Skin epidermis (tissue), 12 donors: Measurements from ENCODE around the gene HELZ.

Source experiments
- H3K27ac ChIP-seq, 21 experiments: fragments of 200-600 bp; sonication (generic) in 11 of 21; one replicate each; pipeline ENCODE4 v1.5.0; 2020; ENCODE audit warnings: mild to moderate bottlenecking in 3 of 21, inconsistent platforms in 2 of 21, moderate library complexity in 2 of 21
- H3K4me3 ChIP-seq, 7 experiments: fragments of 200-600 bp; sonication (generic) in 2 of 7; one replicate each; pipeline ENCODE4 v1.5.0; 2020; ENCODE audit warnings: inconsistent platforms in 2 of 7, mild to moderate bottlenecking in 2 of 7, moderate library complexity in 1 of 7

Gene HELZ

DNA sequence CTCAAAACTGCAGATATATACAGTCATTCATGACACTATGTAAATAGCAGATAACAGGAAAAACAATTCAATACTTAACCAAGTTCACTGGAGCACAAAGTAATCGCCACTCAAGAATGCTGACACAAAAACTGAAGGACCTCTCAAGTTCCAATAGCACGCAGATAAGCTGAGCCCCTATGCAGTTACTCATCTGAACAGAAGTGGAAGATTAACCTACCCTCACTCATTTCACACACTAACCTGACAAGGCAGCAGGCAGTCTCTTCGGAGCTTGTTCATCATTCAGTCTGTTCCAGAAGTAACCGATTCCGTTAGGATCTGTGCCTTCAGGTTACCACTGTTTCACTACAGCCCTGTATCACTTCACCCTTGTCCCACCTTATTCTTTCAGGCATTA lies 6.0 kb downstream of the HELZ start:
- Histone ChIP-seq H3K27ac (no peak overlapping the region), H3K4me3 (no peak overlapping the region)

GRCh38 chr17:67232441-67232840 lies 12.6 kb downstream of the HELZ start:
- H3K27ac ChIP-seq, result no peak overlapping the region
- no peak overlapping the region for H3K4me3 ChIP-seq

- Histone ChIP-seq H3K4me3 (no peak overlapping the region), H3K27ac (no peak overlapping the region)
Measured at GRCh38 chr17:67229109-67229955, 15.7 kb downstream of the HELZ start.

GRCh38 chr17:67227488-67227887 lies 17.5 kb downstream of the HELZ start:
- H3K27ac ChIP-seq, result no peak overlapping the region
- no peak overlapping the region for H3K4me3 ChIP-seq

DNA sequence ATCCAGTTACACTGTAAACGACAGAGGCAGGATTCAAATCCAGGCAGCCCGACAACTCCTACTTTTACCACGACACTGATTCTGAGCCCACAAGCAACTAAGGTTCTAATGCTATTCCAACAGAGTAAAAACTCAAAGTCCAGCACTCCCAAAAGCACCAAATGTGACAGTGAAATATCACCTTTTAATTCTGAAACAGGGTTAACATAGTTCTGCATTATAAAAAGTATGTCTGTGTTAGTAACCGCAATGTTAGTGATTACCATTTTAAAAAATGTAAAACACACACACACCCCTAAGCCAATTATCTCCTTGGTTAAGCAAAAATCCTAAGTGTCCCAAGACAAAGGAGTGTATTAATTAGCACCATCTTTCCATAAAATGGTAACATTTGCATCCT lies 19.7 kb downstream of the HELZ start:
- Histone ChIP-seq H3K4me3 (no peak overlapping the region), H3K27ac (no peak overlapping the region)

- Histone ChIP-seq H3K4me3 (no peak overlapping the region), H3K27ac (no peak overlapping the region)
Measured at GRCh38 chr17:67224736-67225135, 20.3 kb downstream of the HELZ start.

DNA sequence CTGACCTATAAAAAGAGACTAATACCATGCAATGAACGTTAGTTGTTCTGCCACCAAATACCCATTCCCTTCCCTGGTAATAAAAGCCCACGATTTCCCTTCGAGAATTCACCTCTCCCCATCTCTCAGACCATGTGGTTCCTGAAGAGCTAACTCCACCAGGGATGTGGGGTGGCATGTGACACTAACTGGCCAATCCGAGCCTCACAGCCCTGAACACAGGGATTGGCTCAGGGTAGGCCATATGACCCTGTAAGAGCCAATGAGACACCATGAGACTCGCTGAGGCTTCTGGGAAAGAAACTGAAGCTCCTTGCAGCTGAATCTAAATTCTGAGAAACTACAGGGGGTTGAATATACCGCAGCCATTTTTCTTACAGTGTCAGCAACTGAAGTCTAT lies 21.1 kb downstream of the HELZ start:
- no peak overlapping the region for H3K4me3 ChIP-seq
- H3K27ac ChIP-seq, result no peak overlapping the region

DNA sequence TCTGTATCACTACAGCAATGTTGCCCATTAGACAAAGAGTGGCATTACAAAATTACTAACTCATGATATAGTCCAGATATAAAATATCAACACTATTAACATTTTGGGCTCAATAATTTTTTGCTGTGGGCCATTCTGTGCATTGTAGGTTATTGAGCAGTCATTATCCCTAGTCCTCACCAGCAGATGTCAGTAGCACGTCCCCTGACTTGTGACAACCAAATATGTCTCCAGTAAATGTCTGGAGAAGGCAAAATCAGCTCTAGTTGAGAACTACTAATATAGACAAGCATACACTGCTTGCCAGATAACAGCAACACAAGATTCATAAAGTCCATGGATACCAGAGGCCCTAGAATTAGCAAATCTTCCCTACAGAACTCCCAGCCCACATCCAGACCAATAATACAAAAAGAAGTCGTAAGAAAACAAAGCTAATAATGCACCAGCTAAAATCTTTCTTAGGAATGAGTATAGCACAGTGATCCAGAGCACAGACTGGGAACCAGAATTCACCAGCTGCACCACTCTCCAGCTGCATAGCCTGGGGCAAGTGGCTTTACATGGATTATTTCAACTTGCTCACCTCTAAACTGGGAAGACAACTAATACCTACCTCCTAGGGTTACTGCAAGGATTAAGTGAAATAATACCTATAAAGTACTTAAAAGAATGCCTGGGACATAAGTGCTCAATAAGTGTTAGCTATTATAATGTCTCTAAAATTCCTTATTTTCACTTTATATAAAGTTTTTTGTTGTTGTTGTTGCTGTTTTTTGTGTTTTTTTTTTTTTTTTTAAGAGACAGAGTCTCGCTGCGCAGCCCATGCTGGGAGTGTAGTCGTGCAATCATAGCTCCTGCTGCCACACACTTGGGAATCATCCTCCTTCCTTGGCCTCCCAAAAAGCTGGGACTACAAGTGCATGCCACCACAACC lies 23.7 kb downstream of the HELZ start:
- Histone ChIP-seq H3K4me3 (no peak overlapping the region), H3K27ac (no peak overlapping the region)

- Histone ChIP-seq H3K27ac (no peak overlapping the region), H3K4me3 (no peak overlapping the region)
Measured at GRCh38 chr17:67218385-67218950, 26.5 kb downstream of the HELZ start.

GRCh38 chr17:67217446-67217845 lies 27.6 kb downstream of the HELZ start:
- no peak overlapping the region for H3K27ac ChIP-seq
- H3K4me3 ChIP-seq, result no peak overlapping the region

DNA sequence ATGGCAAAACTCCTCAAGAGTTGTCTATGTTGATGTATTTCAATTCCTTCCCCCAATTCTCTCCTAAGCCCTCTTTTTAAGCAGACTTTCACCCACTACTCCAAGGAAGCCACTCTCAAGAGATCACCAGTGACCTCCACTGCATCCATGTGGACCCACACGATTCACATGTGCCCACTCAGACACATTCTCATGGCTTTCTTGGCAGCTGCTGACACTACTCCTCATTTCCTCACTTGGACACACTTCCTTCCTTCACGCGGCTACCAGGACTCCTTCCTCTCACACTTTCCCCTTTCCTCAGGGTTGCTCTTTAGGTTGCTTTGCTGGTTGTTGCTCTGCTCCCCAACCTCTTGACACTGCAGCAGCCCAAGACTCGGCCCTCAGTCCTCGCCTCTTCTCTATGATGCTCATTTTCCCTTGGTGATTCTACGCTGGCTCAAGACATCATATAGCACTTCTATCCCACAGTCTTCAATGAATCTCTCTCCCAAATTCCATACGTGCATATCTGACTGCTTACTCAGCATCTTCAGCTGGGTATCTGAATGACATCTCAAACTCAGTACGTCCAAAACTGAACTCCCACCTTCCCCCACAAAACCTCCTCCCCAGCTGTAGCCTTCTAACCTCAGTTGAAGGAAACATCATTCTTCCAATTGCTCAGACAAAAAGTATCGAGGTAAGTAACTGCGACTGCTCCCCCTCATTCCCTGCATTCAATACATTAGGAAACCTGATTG lies 28.2 kb downstream of the HELZ start:
- H3K4me3 ChIP-seq, result no peak overlapping the region
- no peak overlapping the region for H3K27ac ChIP-seq

- no peak overlapping the region for H3K4me3 ChIP-seq
- no peak overlapping the region for H3K27ac ChIP-seq
Measured at GRCh38 chr17:67215991-67216421, 29.0 kb downstream of the HELZ start.

- Histone ChIP-seq H3K27ac (peak overlapping the region in 1 of 21 experiments; percentile 40), H3K4me3 (no peak overlapping the region)
Measured at GRCh38 chr17:67212714-67213417, 32.1 kb downstream of the HELZ start.

DNA sequence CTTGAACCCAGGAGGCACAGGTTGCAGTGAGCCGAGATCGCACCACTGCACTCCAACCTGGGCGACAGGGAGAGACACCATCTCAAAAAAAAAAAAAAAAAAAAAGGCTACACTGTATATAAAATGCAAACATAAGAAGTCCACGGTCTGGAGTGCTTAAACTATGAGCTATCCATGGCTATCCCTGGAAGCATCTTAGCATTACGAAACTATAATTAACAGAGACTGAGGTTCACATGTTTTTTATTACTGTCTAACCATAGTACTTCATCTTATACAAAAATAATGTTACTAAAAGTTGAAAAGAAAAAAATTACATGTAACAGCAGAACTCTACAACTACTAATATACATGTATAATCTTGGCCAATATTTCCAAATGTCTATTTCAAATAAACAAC lies 32.8 kb downstream of the HELZ start:
- no peak overlapping the region for H3K27ac ChIP-seq
- no peak overlapping the region for H3K4me3 ChIP-seq

DNA sequence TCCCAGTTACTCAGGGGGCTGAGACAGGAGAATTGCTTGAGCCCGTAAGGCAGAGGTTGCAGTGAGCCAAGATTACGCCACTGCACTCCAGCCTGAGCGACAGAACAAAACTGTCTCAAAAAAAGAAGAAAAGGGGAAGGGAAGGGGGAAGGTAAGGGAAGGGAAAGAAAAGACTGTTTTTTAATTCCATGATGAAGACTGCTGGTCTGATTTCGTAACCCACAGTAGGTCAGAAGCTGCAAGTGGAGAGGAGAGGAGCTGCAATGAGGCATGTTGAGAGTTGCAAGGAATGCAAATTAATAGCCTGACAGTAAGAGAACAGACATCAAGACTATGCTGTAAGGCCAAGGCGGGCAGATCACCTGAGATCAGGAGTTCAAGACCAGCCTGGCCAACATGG lies 33.3 kb downstream of the HELZ start:
- no peak overlapping the region for H3K4me3 ChIP-seq
- H3K27ac ChIP-seq, result no peak overlapping the region

GRCh38 chr17:67210915-67211314 lies 34.1 kb downstream of the HELZ start:
- H3K27ac ChIP-seq, result no peak overlapping the region
- H3K4me3 ChIP-seq, result no peak overlapping the region

- Histone ChIP-seq H3K4me3 (no peak overlapping the region), H3K27ac (no peak overlapping the region)
Measured at GRCh38 chr17:67208232-67208631, 36.8 kb downstream of the HELZ start.

DNA sequence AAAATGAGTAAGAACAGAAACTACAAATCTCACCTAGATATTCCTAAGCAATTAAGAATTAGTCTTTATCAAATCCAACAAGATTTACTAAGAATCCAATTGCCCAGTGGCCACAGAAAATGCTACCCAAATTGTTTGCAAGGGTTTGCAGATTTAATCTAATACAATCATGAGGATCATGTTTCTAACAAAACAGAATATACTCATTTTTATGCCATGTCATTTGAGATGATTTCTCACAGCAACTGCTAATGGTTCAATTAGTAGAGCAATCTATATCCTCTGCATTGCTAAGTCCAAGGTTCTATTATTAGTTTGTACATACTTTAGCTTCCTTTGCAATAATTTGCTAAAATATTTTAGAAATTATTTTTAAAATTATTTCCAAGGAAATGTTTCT lies 41.2 kb downstream of the HELZ start:
- Histone ChIP-seq H3K27ac (no peak overlapping the region), H3K4me3 (no peak overlapping the region)

- Histone ChIP-seq H3K4me3 (no peak overlapping the region), H3K27ac (no peak overlapping the region)
Measured at GRCh38 chr17:67202503-67202902, 42.5 kb downstream of the HELZ start.
